ENCODE data around the gene AKT3. TPM values are rescaled to one million over a fixed set of nuclear protein-coding genes. Genes with fewer than 3 reads are reported as not detected.

Gene AKT3
- total RNA-seq, 4 donors from 2014 or later: 2.0 to 32.2 (median 9.3) TPM

- Histone ChIP-seq H3K27me3 (no peaks in the 10 kb centered on the region), H3K4me3 (no peak overlapping the region), H3K9me3 (no peaks in the 10 kb centered on the region), H3K4me1 (no peaks in the 10 kb centered on the region), H3K36me3 (no peaks in the 10 kb centered on the region), H3K27ac (no peak overlapping the region)
- no peak for DNase-seq
- WGBS, 2 donors: 80 to 90% methylated on average over 3 of the region's 3 CpGs
- TF ChIP-seq CTCF (IDR thresholded peaks at IDR 0.05) (no peak), POLR2A (IDR thresholded peaks at IDR 0.05) (no peak)
- intact Hi-C loops (cut with DNase I): no loop called here
Observed at GRCh38 chr1:243723050-243723449, 127.0 kb downstream of the AKT3 start.

- intact Hi-C loops (cut with DNase I): no loop called here
Observed at GRCh38 chr1:243719476-243719875, 130.6 kb downstream of the AKT3 start.

GRCh38 chr1:243718893-243719292 lies 131.2 kb downstream of the AKT3 start:
- TF ChIP-seq POLR2A (IDR thresholded peaks at IDR 0.05) (no peak), CTCF (IDR thresholded peaks at IDR 0.05) (no peak)
- H3K9me3 ChIP-seq: no peaks in the 10 kb centered on the region
- peaks cover 0 to 4% (median 1%) of the 10 kb centered on the region in 3 donors for H3K4me1 ChIP-seq
- no peak overlapping the region for H3K27ac ChIP-seq
- no peak for DNase-seq
- intact Hi-C loops (cut with DNase I): no loop called here
- no peak overlapping the region for H3K4me3 ChIP-seq
- H3K36me3 ChIP-seq: no peaks in the 10 kb centered on the region
- no peaks in the 10 kb centered on the region for H3K27me3 ChIP-seq
- 66 to 83% methylated on average over 1 of the region's 1 CpG for WGBS, 2 donors

More at GRCh38 chr1:243719476-243719875, 130.6 kb downstream of the AKT3 start:
- no peaks in the 10 kb centered on the region for H3K27me3 ChIP-seq
- H3K4me3 ChIP-seq: no peak overlapping the region
- no peaks in the 10 kb centered on the region for H3K9me3 ChIP-seq
- WGBS, 2 donors: 82 to 100% methylated on average over 1 to 2 of the region's 2 CpGs
- no peak for TF ChIP-seq POLR2A (IDR thresholded peaks at IDR 0.05)
- no peak for TF ChIP-seq CTCF (IDR thresholded peaks at IDR 0.05)
- H3K4me1 ChIP-seq: no peaks in the 10 kb centered on the region
- DNase-seq: no peak
- H3K36me3 ChIP-seq: no peaks in the 10 kb centered on the region
- no peak overlapping the region for H3K27ac ChIP-seq

GRCh38 chr1:243718022-243718421 lies 132.0 kb downstream of the AKT3 start:
- intact Hi-C loops (cut with DNase I): no loop called here
- H3K36me3 ChIP-seq: no peaks in the 10 kb centered on the region
- H3K27me3 ChIP-seq: no peaks in the 10 kb centered on the region
- H3K27ac ChIP-seq: no peak overlapping the region
- no peak for TF ChIP-seq POLR2A (IDR thresholded peaks at IDR 0.05)
- no peak for TF ChIP-seq CTCF (IDR thresholded peaks at IDR 0.05)
- 98 to 100% methylated on average over 2 of the region's 2 CpGs for WGBS, 2 donors
- DNase-seq: no peak
- peaks cover 0 to 13% (median 2%) of the 10 kb centered on the region in 3 donors for H3K4me1 ChIP-seq
- H3K9me3 ChIP-seq: no peaks in the 10 kb centered on the region
- no peak overlapping the region for H3K4me3 ChIP-seq

- DNase-seq: no peak
- no peaks in the 10 kb centered on the region for H3K9me3 ChIP-seq
- TF ChIP-seq CTCF (IDR thresholded peaks at IDR 0.05) (no peak), POLR2A (IDR thresholded peaks at IDR 0.05) (no peak)
- no peak overlapping the region for H3K4me3 ChIP-seq
- intact Hi-C loops (cut with DNase I): no loop called here
- no peaks in the 10 kb centered on the region for H3K27me3 ChIP-seq
- no peaks in the 10 kb centered on the region for H3K36me3 ChIP-seq
- no peak overlapping the region for H3K27ac ChIP-seq
- H3K4me1 ChIP-seq: peaks cover 0 to 15% (median 2%) of the 10 kb centered on the region in 3 donors
- 77 to 83% methylated on average over 1 of the region's 1 CpG for WGBS, 2 donors
Observed at GRCh38 chr1:243716906-243717305, 133.1 kb downstream of the AKT3 start.

All from esophagus squamous epithelium (tissue), 5 donors.